ENCODE data around the gene ROPN1L. TPM values are rescaled to one million over a fixed set of nuclear protein-coding genes. Genes with fewer than 3 reads are reported as not detected.

Gene ROPN1L
- total RNA-seq, 2 donors from 2014 or later, result 1.3 to 4.3 TPM

DNA sequence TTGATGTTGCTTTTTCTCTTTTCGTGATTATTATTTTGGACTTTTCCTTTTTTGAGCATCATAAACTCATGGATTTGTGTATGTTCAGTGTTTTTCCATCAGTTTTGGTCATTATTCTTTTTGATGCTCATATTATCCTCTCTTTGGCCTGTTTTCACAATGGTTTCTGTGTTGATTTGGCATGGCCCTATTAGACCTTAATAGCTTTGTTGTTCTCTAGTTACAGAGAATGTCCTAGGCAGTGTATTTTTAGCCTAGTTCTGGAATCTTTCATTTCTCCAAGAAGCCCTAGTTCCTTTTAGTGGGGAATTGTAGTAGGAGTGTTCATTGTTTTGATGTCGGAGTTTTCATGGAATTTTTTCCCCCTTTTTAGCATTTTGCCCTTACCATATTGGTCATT is 41.3 kb upstream of the ROPN1L start:
- no peaks in the 10 kb centered on the region for H3K27me3 ChIP-seq
- no peak overlapping the region for H3K4me3 ChIP-seq
- no peak for TF ChIP-seq POLR2A (IDR thresholded peaks at IDR 0.05)
- TF ChIP-seq, protein P1, sequence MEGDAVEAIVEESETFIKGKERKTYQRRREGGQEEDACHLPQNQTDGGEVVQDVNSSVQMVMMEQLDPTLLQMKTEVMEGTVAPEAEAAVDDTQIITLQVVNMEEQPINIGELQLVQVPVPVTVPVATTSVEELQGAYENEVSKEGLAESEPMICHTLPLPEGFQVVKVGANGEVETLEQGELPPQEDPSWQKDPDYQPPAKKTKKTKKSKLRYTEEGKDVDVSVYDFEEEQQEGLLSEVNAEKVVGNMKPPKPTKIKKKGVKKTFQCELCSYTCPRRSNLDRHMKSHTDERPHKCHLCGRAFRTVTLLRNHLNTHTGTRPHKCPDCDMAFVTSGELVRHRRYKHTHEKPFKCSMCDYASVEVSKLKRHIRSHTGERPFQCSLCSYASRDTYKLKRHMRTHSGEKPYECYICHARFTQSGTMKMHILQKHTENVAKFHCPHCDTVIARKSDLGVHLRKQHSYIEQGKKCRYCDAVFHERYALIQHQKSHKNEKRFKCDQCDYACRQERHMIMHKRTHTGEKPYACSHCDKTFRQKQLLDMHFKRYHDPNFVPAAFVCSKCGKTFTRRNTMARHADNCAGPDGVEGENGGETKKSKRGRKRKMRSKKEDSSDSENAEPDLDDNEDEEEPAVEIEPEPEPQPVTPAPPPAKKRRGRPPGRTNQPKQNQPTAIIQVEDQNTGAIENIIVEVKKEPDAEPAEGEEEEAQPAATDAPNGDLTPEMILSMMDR (IDR thresholded peaks at IDR 0.05), result no peak
- WGBS, 2 donors, result 95 to 100% methylated on average over 2 of the region's 2 CpGs
- no peak overlapping the region for H3K27ac ChIP-seq
- no peaks in the 10 kb centered on the region for H3K9me3 ChIP-seq
- H3K36me3 ChIP-seq (replicated peaks in 1 of 2; ENCODE audit: insufficient read depth in 1 of 2, low read depth in 2 of 2), result peaks cover 8 to 27% of the 10 kb centered on the region in 2 donors
- no peak for DNase-seq
- no peak for ATAC-seq
- H3K4me1 ChIP-seq, result no peaks in the 10 kb centered on the region
- intact Hi-C loops (cut with DNase I), result no loop called here

DNA sequence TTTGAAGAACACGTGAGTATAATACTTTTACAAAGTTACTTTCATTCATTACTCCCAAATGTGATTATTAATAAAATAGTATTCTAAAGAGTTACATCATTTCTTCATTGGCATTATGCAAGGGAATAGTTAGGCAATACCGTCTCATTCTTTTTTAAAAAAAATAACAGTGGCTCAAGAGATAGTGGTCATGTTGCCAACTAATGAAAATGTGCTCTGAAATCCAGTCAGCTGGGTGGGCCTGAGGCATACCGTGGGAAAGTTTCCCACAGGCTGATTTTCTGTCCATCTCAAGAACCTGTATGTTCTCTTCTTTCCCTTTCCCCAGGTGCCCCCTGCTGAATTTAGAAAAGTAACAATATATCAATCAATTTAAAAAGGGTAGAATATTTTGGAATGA is 40.8 kb upstream of the ROPN1L start:
- Histone ChIP-seq H3K36me3 (replicated peaks in 1 of 2; ENCODE audit: insufficient read depth in 1 of 2, low read depth in 2 of 2) (peaks cover 8 to 30% of the 10 kb centered on the region in 2 donors), H3K27ac (no peak overlapping the region), H3K4me1 (no peaks in the 10 kb centered on the region), H3K27me3 (no peaks in the 10 kb centered on the region), H3K9me3 (no peaks in the 10 kb centered on the region), H3K4me3 (no peak overlapping the region)
- DNase-seq, result peak in 1 of 4 donors; percentile 15
- TF ChIP-seq, protein P1 (IDR thresholded peaks at IDR 0.05), result no peak
- no peak for TF ChIP-seq POLR2A (IDR thresholded peaks at IDR 0.05)
- ATAC-seq, result peak; percentile 33
- WGBS, 2 donors, result 58 to 60% methylated on average over 3 of the region's 3 CpGs
- intact Hi-C loops (cut with DNase I), result no loop called here

DNA sequence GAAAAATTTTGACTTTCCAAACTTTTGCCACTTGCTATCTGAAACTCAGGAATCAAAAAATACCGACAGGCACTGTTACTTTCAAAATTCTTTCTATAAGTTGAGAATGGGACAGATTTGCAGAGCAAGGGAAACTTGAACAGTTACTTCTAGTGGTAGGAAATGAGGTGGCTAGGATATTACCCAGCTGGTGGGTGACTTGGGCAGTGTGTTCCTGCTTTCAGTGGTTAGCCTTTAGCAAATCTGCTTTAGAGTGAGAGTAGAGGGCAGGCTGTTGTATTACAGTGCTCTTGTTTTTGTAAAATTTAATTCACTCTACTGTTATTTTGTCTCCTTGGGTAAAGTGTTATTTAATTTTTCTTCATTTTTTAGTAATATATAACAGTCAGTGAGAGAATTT is 40.2 kb upstream of the ROPN1L start:
- no peaks in the 10 kb centered on the region for H3K9me3 ChIP-seq
- no peaks in the 10 kb centered on the region for H3K4me1 ChIP-seq
- intact Hi-C loops (cut with DNase I), result no loop called here
- DNase-seq, result no peak
- 83 to 87% methylated on average over 1 of the region's 1 CpG for WGBS, 2 donors
- H3K36me3 ChIP-seq (replicated peaks in 1 of 2; ENCODE audit: insufficient read depth in 1 of 2, low read depth in 2 of 2), result peaks cover 8 to 34% of the 10 kb centered on the region in 2 donors
- TF ChIP-seq, protein P1 (IDR thresholded peaks at IDR 0.05), result no peak
- TF ChIP-seq POLR2A (IDR thresholded peaks at IDR 0.05), result no peak
- no peak overlapping the region for H3K4me3 ChIP-seq
- H3K27me3 ChIP-seq, result no peaks in the 10 kb centered on the region
- no peak for ATAC-seq
- H3K27ac ChIP-seq, result no peak overlapping the region

DNA sequence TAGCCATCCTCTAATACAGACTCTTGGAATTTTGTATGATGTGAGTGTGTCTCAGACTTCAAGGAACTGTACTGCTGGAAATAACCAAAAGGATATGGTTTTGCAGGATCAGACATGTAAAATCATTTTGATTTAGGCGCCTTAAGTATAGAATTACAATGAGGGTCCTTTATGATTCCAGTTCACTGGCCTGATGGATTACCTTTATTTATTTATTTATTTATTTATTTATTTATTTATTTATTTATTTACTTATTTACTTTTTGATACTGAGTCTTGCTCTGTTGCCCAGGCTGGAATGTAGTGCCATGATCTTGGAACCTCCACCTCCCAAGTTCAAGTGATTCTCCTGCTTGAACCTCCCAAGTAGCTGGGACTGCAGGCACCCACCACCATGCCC is 37.9 kb upstream of the ROPN1L start:
- Histone ChIP-seq H3K4me3 (no peak overlapping the region), H3K4me1 (no peaks in the 10 kb centered on the region), H3K27me3 (no peaks in the 10 kb centered on the region), H3K27ac (no peak overlapping the region), H3K9me3 (no peaks in the 10 kb centered on the region), H3K36me3 (replicated peaks in 1 of 2; ENCODE audit: insufficient read depth in 1 of 2, low read depth in 2 of 2) (peaks cover 8 to 38% of the 10 kb centered on the region in 2 donors)
- DNase-seq, result no peak
- intact Hi-C loops (cut with DNase I), result no loop called here
- 95 to 100% methylated on average over 1 of the region's 1 CpG for WGBS, 2 donors
- no peak for ATAC-seq
- no peak for TF ChIP-seq POLR2A (IDR thresholded peaks at IDR 0.05)
- TF ChIP-seq, protein P1 (IDR thresholded peaks at IDR 0.05), result no peak

DNA sequence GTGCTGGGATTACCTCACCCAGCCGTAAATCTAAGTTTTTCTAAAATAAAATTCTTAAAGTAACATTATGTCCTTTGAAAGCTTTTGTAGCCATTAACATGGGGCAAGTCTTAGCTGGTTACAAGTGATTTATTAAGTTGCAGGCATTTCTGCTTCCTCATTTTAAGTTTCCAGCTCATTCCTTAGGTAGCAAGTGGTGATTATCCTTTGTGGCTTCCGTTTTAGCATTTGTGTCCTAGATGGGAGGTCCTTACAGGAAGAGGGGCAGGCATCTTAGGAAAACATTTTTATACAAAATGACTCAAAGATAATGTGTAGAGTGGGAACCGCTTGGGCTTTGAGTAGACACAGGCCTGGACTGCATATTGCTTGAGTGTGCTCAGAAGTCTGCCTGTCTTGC is 35.0 kb upstream of the ROPN1L start:
- Histone ChIP-seq H3K27ac (no peak overlapping the region), H3K4me1 (no peaks in the 10 kb centered on the region), H3K36me3 (replicated peaks in 1 of 2; ENCODE audit: insufficient read depth in 1 of 2, low read depth in 2 of 2) (peaks cover 8 to 46% of the 10 kb centered on the region in 2 donors), H3K9me3 (no peaks in the 10 kb centered on the region), H3K4me3 (no peak overlapping the region), H3K27me3 (no peaks in the 10 kb centered on the region)
- intact Hi-C loops (cut with DNase I), result no loop called here
- no peak for TF ChIP-seq POLR2A (IDR thresholded peaks at IDR 0.05)
- TF ChIP-seq, protein P1 (IDR thresholded peaks at IDR 0.05), result no peak
- ATAC-seq (no peak), DNase-seq (no peak)
- WGBS, 2 donors, result 63 to 90% methylated on average over 3 of the region's 3 CpGs

Data from body of pancreas (tissue), 4 donors.